ENCODE results near the gene C9orf43.
"Not testable (repeated sequence)": the region's sequence is repeated elsewhere in the genome, so short reads cannot be mapped to it uniquely, and the experiment has no call there.

Gene C9orf43

DNA sequence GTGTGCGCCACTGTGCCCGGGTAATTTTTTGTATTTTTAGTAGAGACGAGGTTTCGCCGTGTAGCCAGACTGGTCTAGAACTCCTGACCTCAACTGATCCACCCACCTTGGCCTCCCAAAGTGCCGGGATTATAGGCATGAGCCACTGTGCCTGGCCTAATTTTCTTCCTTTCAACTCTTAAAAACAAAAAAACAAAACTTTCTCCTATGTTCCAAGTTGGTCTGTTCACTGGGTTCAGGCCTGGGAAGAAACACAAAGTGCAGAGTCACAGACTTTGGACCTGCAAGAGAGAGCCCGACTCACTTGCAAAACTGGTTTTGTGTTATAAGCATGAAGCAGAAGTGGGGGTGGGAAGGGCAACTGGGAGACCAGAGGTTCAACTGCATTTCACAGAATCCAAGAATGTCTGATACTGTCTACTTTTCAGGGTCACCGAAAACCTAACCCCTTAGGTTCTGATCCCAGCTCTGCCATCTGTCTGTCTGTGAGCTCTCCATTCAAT is 28.6 kb upstream of the C9orf43 start:
- DNase-seq (ENCODE audit: low read depth): no peak

DNA sequence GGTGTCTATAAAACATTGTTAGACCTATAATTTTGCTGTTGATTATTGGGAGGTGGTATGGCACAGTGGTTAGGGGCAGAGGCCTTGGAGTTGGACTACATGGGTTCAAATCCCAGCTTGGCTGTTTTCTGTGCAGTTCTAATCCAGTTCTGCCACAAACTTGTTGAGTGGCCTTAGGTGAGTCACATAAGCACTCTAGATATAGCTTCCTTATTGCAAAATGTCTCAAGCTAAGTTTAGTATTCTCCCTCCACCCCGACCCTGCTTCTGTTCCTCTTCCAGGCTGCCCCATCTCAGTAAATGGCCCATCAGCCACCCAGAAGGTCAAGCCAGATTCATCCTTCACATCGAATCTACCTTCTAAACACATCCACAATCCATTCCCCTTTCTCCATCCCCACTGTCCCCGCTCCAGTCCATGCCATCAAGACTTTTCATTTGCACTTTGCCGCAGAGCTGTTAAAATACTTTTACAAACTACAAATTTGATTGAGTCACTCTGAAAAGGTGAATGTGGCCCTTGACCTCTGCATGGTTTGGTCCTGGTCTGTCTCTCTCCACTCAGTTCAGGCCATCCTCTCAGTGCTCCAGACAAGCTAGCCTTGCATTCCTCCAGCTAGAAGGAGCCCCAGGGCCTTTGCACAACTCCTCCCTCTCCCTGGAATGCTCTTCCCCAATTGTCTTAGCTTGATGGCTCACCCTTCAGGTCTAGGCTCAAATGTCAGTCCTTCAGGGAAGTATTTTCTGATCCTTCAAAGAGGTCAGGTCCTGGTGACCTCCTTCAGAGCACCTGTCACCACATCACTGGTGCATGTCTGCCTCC is 23.8 kb upstream of the C9orf43 start:
- no peak for DNase-seq (ENCODE audit: low read depth)

DNA sequence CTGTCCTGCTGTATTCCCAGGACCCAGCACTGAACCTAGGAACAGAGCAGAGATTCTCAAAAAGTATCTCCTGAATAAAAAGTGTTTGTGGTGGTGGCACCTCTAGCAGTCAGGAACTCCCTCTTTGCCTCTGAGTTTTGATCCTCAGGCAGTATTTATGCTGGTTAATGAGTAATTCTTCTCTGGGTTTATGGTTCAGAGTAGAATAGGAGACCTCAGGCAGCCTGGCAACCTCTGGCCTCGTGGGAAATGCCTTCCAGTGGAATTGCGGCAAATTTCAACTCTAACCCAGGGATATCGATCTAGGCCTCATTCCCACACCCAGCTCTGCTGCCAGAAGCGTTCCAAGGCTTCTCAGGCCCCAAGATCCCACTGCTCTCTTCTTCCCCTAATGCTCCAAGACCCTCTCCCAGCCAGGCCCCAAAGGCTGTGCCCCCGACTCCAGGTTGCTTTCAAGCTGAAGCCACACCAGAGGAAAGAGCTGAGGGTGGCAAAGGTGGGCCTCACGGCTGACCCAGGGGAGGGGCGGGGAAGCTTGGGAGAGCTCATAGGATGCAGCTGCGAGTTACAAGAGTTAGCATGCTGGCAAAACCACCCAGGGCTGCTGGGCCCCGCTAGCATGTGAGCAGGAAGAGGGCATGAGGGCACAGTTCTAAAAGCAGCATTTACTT is 22.9 kb upstream of the C9orf43 start:
- no peak for DNase-seq (ENCODE audit: low read depth)

DNA sequence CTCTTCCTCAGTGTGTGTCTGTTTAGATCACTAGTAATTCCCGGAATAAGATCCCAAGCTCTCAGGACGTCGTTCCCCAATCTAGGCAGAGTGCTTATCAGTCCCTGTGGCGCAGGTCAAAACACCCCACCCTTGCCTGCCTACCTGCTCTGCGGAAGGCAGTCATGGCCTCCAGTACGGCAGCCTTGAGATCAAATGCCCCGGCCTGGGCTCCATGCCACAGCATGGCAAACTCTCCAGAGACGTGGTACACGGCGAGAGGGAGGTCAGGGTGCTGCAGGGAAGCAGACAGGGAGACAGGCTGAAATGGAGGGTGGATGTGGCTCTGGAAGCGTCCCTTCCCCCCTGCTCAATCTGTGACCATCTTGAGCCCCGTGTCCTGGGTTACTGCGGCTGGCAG is 21.7 kb upstream of the C9orf43 start:
- DNase-seq (ENCODE audit: low read depth): no peak

GRCh38 chr9:113389451-113389850 is 21.1 kb upstream of the C9orf43 start:
- no peak for DNase-seq (ENCODE audit: low read depth)

GRCh38 chr9:113390192-113390960 is 20.2 kb upstream of the C9orf43 start:
- DNase-seq (ENCODE audit: low read depth): no peak

GRCh38 chr9:113391917-113392316 is 18.6 kb upstream of the C9orf43 start:
- no peak for DNase-seq (ENCODE audit: low read depth)

DNA sequence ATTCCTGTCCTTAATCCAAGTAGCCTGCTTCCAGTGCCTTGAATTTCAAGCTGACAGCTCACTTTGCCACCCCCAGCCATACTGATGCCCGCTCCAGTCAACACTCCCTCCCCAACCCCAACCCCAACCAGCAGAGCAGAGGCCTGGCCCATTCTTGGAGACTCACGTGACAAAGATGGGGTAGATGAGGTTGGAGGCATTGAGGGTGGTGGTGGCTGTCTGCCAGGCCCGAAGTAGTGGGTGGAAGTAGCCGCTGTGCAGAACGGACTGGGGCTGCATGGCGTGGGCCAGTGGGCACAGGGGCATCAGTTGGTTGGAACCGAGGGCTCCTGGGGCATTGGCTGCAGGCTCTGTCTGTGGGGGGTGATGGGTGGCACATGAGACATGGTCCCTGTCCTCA is 17.3 kb upstream of the C9orf43 start:
- no peak for DNase-seq (ENCODE audit: low read depth)

- DNase-seq (ENCODE audit: low read depth): no peak
Measured at GRCh38 chr9:113395000-113395861, 15.3 kb upstream of the C9orf43 start.

- DNase-seq (ENCODE audit: low read depth): no peak
Measured at GRCh38 chr9:113397203-113397631, 13.3 kb upstream of the C9orf43 start.

DNA sequence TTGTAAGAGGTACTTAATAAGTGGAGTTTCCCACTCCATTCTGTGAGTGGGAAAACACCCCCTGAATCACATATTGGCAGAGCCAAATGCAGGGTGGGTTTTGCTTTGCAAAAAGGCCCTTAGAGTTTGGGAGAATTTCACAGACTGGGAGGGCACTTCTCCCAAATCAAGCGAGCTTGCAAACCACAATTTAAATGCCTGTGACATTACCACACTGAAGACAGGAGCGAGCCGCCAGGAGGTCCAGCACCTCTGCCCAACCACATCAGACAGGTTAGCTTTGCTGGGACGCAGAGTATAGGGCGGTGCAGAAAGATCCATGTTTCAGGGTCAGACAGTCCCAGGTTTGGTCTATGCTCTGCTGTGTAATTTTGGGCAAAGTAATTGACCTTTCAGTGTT is 11.8 kb upstream of the C9orf43 start:
- no peak for DNase-seq (ENCODE audit: low read depth)

GRCh38 chr9:113399646-113400200 is 10.8 kb upstream of the C9orf43 start:
- DNase-seq (ENCODE audit: low read depth): no peak

DNA sequence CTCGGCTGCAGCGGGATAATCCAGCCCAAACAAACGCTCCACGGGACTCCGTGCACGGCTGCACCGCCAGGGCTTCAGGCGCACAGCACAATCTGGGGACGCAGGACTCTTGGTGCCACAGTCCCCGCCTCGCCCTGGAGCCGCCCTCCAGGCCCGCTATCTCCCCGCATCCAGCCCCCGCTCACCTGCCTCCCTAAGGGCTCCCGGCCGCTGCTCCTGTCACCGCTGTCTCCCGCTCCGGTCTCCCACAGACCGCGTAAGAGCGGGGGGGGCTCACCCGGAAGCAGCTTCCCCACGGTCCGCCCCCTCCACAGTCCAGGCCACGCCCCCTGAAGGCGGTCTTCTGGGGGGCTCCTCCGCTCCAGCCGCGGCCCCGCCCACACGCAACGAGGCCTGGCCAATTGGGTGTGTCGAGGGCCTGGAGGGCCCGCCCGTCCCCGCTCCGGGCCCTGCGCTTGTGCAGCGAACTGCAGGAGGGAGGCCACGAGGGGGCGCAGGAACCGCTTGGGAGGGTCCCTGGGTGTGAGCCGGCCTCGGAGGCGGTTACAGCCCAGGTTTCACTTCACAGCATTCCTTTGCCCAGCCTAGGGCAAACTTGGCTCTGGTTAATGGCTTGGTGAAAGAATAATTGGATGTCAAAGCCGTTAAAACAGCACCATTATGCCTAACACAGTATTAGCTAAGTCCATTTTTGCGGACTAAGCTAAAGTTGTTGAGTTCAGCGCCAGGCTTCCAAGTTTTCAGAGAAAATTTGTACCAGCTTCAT is 9.3 kb upstream of the C9orf43 start, which contains the start of gene ALAD:
ALAD (minus strand) TSS at position 258 of the 766 bp plus-strand sequence. CDS start 7,725 bp downstream, outside the sequence.
- DNase-seq (ENCODE audit: low read depth): peak; percentile 99

DNA sequence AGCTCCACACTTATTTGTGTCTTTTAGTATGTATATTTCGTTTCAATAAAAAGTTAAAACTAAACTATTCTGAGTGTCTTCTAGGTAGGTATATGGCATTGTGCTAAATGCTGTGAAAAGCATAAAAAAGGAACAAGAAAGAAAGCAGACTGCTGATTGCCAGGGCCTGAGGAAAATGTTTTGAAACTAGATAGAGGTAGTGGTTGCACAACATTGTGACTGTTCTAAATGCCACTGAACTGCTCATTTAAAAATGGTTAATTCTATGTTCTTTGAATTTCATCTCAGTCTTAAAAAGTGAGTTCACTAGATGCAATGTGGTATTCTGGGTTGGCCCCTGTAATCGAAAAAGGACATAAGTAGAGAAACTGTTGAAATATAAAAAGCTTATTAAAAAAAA is 6.9 kb upstream of the C9orf43 start:
- DNase-seq (ENCODE audit: low read depth): no peak

- DNase-seq (ENCODE audit: low read depth): not testable (repeated sequence)
Measured at GRCh38 chr9:113406353-113406752, 4.2 kb upstream of the C9orf43 start.

- peak; percentile 35 for DNase-seq (ENCODE audit: low read depth)
Measured at GRCh38 chr9:113406873-113407511, 3.6 kb upstream of the C9orf43 start.

GRCh38 chr9:113409481-113409880 is 1.1 kb upstream of the C9orf43 start:
- no peak for DNase-seq (ENCODE audit: low read depth)

GRCh38 chr9:113409883-113410206 is 702 bp upstream of the C9orf43 start:
- no peak for DNase-seq (ENCODE audit: low read depth)

- no peak for DNase-seq (ENCODE audit: low read depth)
Measured at GRCh38 chr9:113416149-113416721, 5.7 kb downstream of the C9orf43 start.

- DNase-seq (ENCODE audit: low read depth): no peak
Measured at GRCh38 chr9:113417370-113417769, 6.8 kb downstream of the C9orf43 start.

All from activated gamma-delta T cell treated with anti-CD3 and anti-CD28 coated beads, Interleukin-2, amount 50 U/mL, for 16 hours (primary cell).